HepG2 (cell line): ENCODE results near the gene USP15. TPM values are rescaled to one million over a fixed set of nuclear protein-coding genes. Genes with fewer than 3 reads are reported as not detected.

Experiments used
- ATAC-seq: fragments of 200-7000 bp; cut with Tn5 transposase; 3 replicates; pipeline ENCODE4 v1.9.1; 2020; ENCODE audit warnings: mild to moderate bottlenecking, moderate library complexity
- BruUV-seq: library from RNA; stranded (reverse); fragments of 400-500 nt; replicated peaks from 2 replicates; lab custom pipeline; 2021; lab: Mats Ljungman, UMichigan
- CTCF ChIA-PET: fragments of 300-600 bp; formaldehyde crosslinking; extraction: SDS; loops from one replicate; lab custom pipeline; 2021; ENCODE audit warnings: low total read pairs, inconsistent platforms, low intra/inter-chr PET ratio; lab: Yijun Ruan, JAX
- POLR2A ChIA-PET: fragments of 350-600 bp; sonication (Branson Sonifier 250); formaldehyde crosslinking; loops from one replicate; lab custom pipeline; 2020; ENCODE audit warnings: antibody characterized with exemption, inconsistent platforms; lab: Yijun Ruan, JAX
- DNase-seq: peaks from one replicate; pipeline ENCODE4 v3.0.0-alpha.2; 2015; ENCODE audit warnings: low spot score
- FAIRE-seq: peaks from 3 replicates; lab custom pipeline; 2011; peaks lifted over from hg19 to GRCh38; lab: Jason Lieb, UNC
- H2AFZ ChIP-seq: one replicate; pipeline ENCODE4 v1.6.1; 2011; ENCODE audit warnings: low read length, inconsistent platforms
- H3K27ac ChIP-seq: fragments of 300-600 bp; 3 replicates; pipeline ENCODE4 v1.8.0; 2011; ENCODE audit warnings: mixed run types, mild to moderate bottlenecking, mixed read lengths, low read length, inconsistent platforms; ENCODE audit not compliant: insufficient read depth; ENCODE audit errors: extremely low read length
- H3K27me3 ChIP-seq, 2 experiments: fragments of 200-600 bp in 1 of 2; 2 replicates in 1 of 2; 3 replicates in 1 of 2; pipeline versions ENCODE4 v1.6.0 to v1.8.0; 2011; ENCODE audit warnings: low read length in 2 of 2, mild to moderate bottlenecking in 2 of 2, moderate library complexity in 2 of 2, inconsistent platforms in 1 of 2; ENCODE audit not compliant: insufficient read depth in 2 of 2, control insufficient read depth in 1 of 2
- H3K36me3 ChIP-seq, 2 experiments: fragments of 200-600 bp in 1 of 2; replicated peaks in 1 of 2; 2 replicates in 1 of 2; 3 replicates in 1 of 2; pipeline versions ENCODE4 v1.5.1 to v1.8.0; 2011; ENCODE audit warnings: low read length in 2 of 2, inconsistent platforms in 1 of 2; ENCODE audit not compliant: insufficient read depth in 2 of 2, control insufficient read depth in 1 of 2
- H3K4me1 ChIP-seq: 2 replicates; pipeline ENCODE4 v1.5.1; 2012; ENCODE audit warnings: low read length, inconsistent platforms; ENCODE audit not compliant: insufficient read depth
- H3K4me2 ChIP-seq: 2 replicates; pipeline ENCODE4 v1.6.0; 2011; ENCODE audit warnings: low read depth, low read length, inconsistent platforms
- H3K4me3 ChIP-seq, 3 experiments: fragments of 200-600 bp in 1 of 3; sonication (generic), shearing (Covaris generic) in 1 of 3; replicated peaks in 1 of 3; 2 replicates each; pipeline ENCODE4 v1.5.1; 2011 to 2016; ENCODE audit warnings: low read length in 3 of 3, inconsistent platforms in 2 of 3, low read depth in 2 of 3, mild to moderate bottlenecking in 2 of 3, control low read depth in 1 of 3, mixed read lengths in 1 of 3; ENCODE audit not compliant: insufficient read depth in 1 of 3
- H3K79me2 ChIP-seq: one replicate; pipeline ENCODE4 v1.6.1; 2011; ENCODE audit warnings: low read length, inconsistent platforms; ENCODE audit not compliant: insufficient read depth
- H3K9ac ChIP-seq: 2 replicates; pipeline ENCODE4 v1.6.0; 2011; ENCODE audit warnings: mild to moderate bottlenecking, low read depth, low read length, inconsistent platforms; ENCODE audit not compliant: insufficient read depth
- H3K9me3 ChIP-seq: 2 replicates; pipeline ENCODE4 v1.5.1; 2012; ENCODE audit warnings: mild to moderate bottlenecking, low read length
- H4K20me1 ChIP-seq: 2 replicates; pipeline ENCODE4 v1.6.0; 2011; ENCODE audit warnings: inconsistent platforms, mild to moderate bottlenecking, low read length, moderate library complexity; ENCODE audit not compliant: insufficient read depth
- GTF3A ChIP-seq: sonication (generic); formaldehyde crosslinking; conservative IDR thresholded peaks from 2 replicates; pipeline ENCODE4 v1.4.0; 2020; ENCODE audit warnings: mild to moderate bottlenecking, missing genetic modification reagents
- JDP2 ChIP-seq: sonication (generic); formaldehyde crosslinking; IDR thresholded peaks from 2 replicates; pipeline ENCODE4 v1.8.1; 2022; ENCODE audit warnings: missing genetic modification reagents, borderline replicate concordance
- NKX3-1 ChIP-seq: sonication (generic); formaldehyde crosslinking; IDR thresholded peaks from 2 replicates; pipeline ENCODE4 v1.5.0; 2020; ENCODE audit warnings: missing genetic modification reagents
- PHB2 ChIP-seq: fragments of 450-650 bp; IDR thresholded peaks from 2 replicates; pipeline ENCODE4 v1.6.1; 2018; ENCODE audit not compliant: partially characterized antibody
- ZNF589 ChIP-seq: sonication (generic); formaldehyde crosslinking; conservative IDR thresholded peaks from 2 replicates; pipeline ENCODE4 v1.8.0; 2022; ENCODE audit warnings: mild to moderate bottlenecking, moderate library complexity, missing genetic modification reagents
- WGBS: methylation state at CpG from one replicate; pipeline ENCODE4 v1.1.6; 2017; ENCODE audit warnings: low lambda C conversion rate; 5-methylcytosine and 5-hydroxymethylcytosine counted together
- in situ Hi-C: cut with HindIII; loops from 2 replicates; pipeline ENCODE4 v1.10.0; 2017; ENCODE audit warnings: low pct_unique_long_range_greater_than_20kb; ENCODE audit not compliant: extremely low pct_ligation_motif_present
- intact Hi-C: fragments of 100-400 bp; cut with micrococcal nuclease; formaldehyde crosslinking; loops from one replicate; pipeline ENCODE4 v1.10.0; 2022; ENCODE audit not compliant: unreplicated experiment
- polyA plus RNA-seq, 8 experiments: library from polyadenylated mRNA; depleted of rRNA in 3 of 8; stranded (reverse) in 7 of 8; unstranded in 1 of 8; fragments of >200 nt; fragmentation: Illumina TruSeq in 4 of 8; extraction: Trizol in 4 of 8; gene quantifications; 2 replicates each; pipeline versions ENCODE4 v1.2.1 to v1.2.3, GENCODE V29; 2011 to 2016; ENCODE audit warnings: low read depth in 4 of 8, missing spikeins in 1 of 8, mixed read lengths in 1 of 8; ENCODE audit not compliant: insufficient read depth in 1 of 8
- total RNA-seq, 5 experiments: library from RNA; depleted of rRNA; stranded (reverse); fragments of >200 nt; fragmentation: Illumina TruSeq; extraction: Trizol; gene quantifications; 2 replicates each; pipeline ENCODE4 v1.2.3, GENCODE V29; 2016; ENCODE audit warnings: low read depth in 1 of 5
- TF ChIP-seq, protein P1 (sequence below): sonication (generic); formaldehyde crosslinking; IDR thresholded peaks from 2 replicates; pipeline ENCODE4 v1.5.0; 2020; ENCODE audit warnings: mild to moderate bottlenecking, missing genetic modification reagents
- TF ChIP-seq, protein P2 (sequence below): sonication (generic); formaldehyde crosslinking; IDR thresholded peaks from 2 replicates; pipeline ENCODE4 v1.5.1; 2020; ENCODE audit warnings: missing genetic modification reagents, mild to moderate bottlenecking, borderline replicate concordance
- TF ChIP-seq, protein P3 (sequence below): sonication (generic); formaldehyde crosslinking; IDR thresholded peaks from 2 replicates; pipeline ENCODE4 v1.5.0; 2020; ENCODE audit warnings: mild to moderate bottlenecking, low read depth, missing genetic modification reagents, borderline replicate concordance
- TF ChIP-seq, protein P4 (sequence below): sonication (generic); formaldehyde crosslinking; IDR thresholded peaks from 2 replicates; pipeline ENCODE4 v1.4.0; 2020; ENCODE audit warnings: mild to moderate bottlenecking, missing genetic modification reagents
- TF ChIP-seq, protein P5 (sequence below): sonication (generic); formaldehyde crosslinking; IDR thresholded peaks from 2 replicates; pipeline ENCODE4 v1.8.0; 2022; ENCODE audit warnings: missing genetic modification reagents, low read depth, mild to moderate bottlenecking, borderline replicate concordance

The USP15 gene
- total and polyA plus RNA-seq, 2 of the 13 experiments (the other 11 are each of a cell fraction or from before 2014, with no cell fraction given) = 17.3 to 51.7 TPM

DNA sequence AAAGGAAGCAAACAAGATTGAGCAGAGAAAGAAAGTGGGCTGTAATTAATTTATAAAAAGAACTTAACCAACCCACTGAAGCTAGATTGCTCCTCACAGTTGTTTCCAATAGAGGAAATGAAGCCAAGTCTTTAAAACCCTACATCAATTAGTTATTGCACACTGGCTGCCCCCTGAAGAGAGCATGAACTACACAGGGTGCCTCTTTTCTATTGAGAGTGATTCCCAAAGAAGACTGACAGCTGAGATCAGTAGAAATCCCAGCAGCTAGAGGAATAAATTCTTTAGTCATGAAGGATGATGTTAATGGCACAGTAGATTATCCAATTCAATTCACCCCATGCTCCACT lies 8.6 kb upstream of the USP15 start:
- no peaks in the 10 kb centered on the region for H3K27me3 ChIP-seq
- no peak overlapping the region for H3K9ac ChIP-seq
- ChIA-PET CTCF (no interaction called here), POLR2A (no interaction called here)
- no peak overlapping the region for H2AFZ ChIP-seq
- no peaks in the 10 kb centered on the region for H4K20me1 ChIP-seq
- ATAC-seq = no peak
- H3K4me3 ChIP-seq = no peak overlapping the region
- FAIRE-seq = no peak
- no peak overlapping the region for H3K27ac ChIP-seq
- TF ChIP-seq, protein P1, sequence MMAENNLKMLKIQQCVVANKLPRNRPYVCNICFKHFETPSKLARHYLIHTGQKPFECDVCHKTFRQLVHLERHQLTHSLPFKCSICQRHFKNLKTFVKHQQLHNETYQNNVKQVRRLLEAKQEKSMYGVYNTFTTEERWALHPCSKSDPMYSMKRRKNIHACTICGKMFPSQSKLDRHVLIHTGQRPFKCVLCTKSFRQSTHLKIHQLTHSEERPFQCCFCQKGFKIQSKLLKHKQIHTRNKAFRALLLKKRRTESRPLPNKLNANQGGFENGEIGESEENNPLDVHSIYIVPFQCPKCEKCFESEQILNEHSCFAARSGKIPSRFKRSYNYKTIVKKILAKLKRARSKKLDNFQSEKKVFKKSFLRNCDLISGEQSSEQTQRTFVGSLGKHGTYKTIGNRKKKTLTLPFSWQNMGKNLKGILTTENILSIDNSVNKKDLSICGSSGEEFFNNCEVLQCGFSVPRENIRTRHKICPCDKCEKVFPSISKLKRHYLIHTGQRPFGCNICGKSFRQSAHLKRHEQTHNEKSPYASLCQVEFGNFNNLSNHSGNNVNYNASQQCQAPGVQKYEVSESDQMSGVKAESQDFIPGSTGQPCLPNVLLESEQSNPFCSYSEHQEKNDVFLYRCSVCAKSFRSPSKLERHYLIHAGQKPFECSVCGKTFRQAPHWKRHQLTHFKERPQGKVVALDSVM (CRISPR knock-in tag) = no peak
- TF ChIP-seq, protein P2, sequence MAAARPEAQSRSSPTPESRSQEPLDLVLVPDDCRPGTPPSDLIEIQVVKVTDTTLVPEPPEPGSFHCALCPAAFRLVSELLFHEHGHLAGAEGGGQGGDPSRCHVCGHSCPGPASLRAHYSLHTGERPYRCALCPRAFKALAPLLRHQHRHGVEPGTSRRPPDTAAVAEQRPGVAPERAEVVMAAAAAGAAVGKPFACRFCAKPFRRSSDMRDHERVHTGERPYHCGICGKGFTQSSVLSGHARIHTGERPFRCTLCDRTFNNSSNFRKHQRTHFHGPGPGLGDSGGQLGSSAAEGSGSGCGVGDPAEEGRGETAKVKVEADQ = no peak
- TF ChIP-seq JDP2 (CRISPR knock-in tag) (no peak), GTF3A (CRISPR knock-in tag) (no peak)
- H3K79me2 ChIP-seq = no peaks in the 10 kb centered on the region
- H3K4me2 ChIP-seq = no peak overlapping the region
- BruUV-seq = no TSS peak
- H3K9me3 ChIP-seq = no peaks in the 10 kb centered on the region
- H3K36me3 ChIP-seq = no peaks in the 10 kb centered on the region
- DNase-seq = no peak
- in situ Hi-C loops (no loop called here), intact Hi-C loops (no loop called here)
- H3K4me1 ChIP-seq = no peaks in the 10 kb centered on the region

DNA sequence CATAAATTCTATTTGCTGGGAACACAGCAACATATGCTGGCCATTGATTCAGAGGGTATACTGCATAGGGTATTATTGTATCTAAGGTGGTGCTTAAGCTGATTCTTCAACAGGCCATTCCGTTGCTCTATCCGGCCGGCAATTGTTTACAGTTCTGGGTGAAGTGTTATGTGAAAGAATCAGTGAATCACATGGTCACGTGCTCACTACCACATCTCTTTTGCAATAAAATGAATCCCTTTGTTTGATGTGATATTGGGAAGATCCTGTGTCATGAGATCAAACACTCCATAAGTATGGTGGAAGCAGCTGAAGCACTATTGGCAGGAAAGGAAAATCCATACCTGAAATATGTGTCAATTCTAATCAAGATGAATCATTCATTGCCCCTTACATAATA lies 7.6 kb upstream of the USP15 start:
- in situ Hi-C loops (no loop called here), intact Hi-C loops (no loop called here)
- no TSS peak for BruUV-seq
- H3K27ac ChIP-seq = no peak overlapping the region
- DNase-seq (no peak), ATAC-seq (no peak), FAIRE-seq (no peak)
- H3K36me3 ChIP-seq = no peaks in the 10 kb centered on the region
- CTCF ChIA-PET = no interaction called here
- no peaks in the 10 kb centered on the region for H3K9me3 ChIP-seq
- WGBS = 83% methylated on average over 4 of the region's 4 CpGs
- H3K4me2 ChIP-seq = no peak overlapping the region
- H3K4me3 ChIP-seq = no peak overlapping the region
- TF ChIP-seq PHB2 = no peak
- TF ChIP-seq, protein P3, sequence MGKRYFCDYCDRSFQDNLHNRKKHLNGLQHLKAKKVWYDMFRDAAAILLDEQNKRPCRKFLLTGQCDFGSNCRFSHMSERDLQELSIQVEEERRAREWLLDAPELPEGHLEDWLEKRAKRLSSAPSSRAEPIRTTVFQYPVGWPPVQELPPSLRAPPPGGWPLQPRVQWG (CRISPR knock-in tag) = no peak
- TF ChIP-seq NKX3-1 (CRISPR knock-in tag) = no peak
- TF ChIP-seq, protein P4, sequence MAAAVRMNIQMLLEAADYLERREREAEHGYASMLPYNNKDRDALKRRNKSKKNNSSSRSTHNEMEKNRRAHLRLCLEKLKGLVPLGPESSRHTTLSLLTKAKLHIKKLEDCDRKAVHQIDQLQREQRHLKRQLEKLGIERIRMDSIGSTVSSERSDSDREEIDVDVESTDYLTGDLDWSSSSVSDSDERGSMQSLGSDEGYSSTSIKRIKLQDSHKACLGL (CRISPR knock-in tag) = no peak
- TF ChIP-seq ZNF589 (CRISPR knock-in tag) = no peak
- TF ChIP-seq, protein P5, sequence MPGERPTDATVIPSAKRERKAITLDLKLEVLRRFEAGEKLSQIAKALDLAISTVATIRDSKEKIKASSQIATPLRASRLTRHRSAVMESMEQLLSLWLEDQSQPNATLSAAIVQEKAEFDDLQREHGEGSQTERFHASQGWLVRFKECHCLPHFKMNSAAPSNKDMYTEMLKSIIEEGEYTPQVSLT (CRISPR knock-in tag) = no peak
- no peaks in the 10 kb centered on the region for H3K4me1 ChIP-seq
- no peak overlapping the region for H3K9ac ChIP-seq
- no peaks in the 10 kb centered on the region for H4K20me1 ChIP-seq
- POLR2A ChIA-PET = no interaction called here
- no peaks in the 10 kb centered on the region for H3K79me2 ChIP-seq
- no peaks in the 10 kb centered on the region for H3K27me3 ChIP-seq
- no peak overlapping the region for H2AFZ ChIP-seq
